NCI-H2227 (cell line): Measurements from ENCODE around the gene MVB12B.

Experiments used
- DNase-seq: peaks from one replicate; lab custom pipeline; 2025; ENCODE audit not compliant: unreplicated experiment; lab: John Stamatoyannopoulos, UW

The MVB12B gene

DNA sequence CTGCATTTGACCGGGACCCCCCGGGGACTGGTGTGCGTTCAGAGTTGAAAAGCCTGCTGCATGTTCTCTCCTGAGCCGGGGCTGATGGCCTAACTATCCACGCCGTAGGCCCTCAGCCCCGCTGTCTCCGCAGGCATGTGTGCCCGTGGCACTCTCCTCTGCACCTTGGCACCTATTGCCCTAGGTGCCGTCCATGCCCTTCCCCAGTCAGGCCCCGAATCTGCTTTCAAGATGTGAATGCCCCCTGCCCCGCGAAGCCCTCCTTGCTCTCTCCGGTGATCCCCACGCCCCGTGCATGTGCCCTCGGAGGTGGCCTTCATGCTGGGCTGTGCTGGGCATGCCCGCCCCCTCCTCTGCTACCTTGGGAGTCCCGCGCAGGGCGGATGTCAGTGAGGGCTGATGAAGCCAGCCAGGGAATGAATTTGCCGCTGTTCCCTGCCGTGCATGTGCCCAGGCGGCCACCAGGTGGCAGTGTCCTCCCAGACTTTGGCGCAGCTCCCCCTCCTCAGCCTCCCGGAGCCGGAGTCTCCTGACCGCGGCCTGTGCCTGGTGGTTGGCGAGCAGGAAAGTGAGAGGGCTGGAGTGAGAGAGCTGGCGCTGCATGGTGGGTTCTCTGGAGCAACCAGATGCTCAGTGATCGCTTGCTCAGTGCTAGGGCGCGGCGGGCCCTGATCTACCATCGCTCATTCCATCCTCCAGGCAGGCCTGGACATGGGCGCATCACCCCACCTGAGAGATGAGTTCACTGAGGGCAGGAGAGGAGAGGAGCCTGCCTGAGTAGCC is 174.2 kb downstream of the MVB12B start:
- DNase-seq = peak; percentile 84

DNA sequence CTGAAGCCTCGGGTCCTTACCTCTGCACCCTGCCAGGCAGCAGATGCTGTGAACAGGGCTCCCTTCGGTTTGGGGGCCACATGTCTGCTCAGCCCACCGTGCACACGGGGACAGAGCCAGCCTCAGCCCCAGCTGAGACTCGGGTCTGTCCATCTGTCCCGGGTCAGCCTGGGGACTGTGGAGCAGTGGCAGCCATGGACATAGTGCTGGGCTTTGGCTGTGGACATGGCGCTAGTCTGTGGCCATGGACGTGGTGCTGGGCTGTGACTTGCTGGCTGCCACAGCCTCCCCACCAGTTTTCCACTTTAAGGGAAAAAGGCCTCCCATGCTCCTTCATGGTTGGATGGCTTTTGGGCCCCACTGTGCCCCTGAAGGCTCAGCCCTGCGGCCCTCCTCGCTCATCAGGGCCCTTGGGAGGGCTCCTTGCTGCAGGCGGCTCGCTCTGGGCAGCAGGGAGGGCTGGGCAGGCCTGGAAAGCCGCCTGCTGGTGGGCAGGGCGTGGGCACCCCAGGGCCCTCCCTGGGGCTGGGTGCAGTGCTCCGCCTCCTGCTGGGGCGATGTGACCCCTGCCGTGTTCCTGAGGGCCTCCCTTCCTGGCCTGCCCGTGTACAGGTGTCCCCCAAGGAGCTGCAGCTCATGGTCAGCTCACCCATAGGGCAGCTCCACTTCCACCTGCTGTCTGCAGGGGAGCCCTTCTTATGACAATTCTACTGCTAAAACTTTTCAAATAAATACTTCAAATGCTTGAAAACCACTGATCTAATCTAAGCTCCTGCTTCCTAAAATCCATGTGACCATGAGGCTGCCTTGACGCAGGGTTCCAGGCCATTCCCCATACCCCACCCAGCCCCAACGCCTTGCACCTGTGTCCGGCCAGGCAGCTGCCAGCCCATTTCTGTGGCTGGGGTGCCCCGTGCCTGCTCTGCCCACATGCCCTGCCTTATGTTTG is 175.0 kb downstream of the MVB12B start:
- DNase-seq = no peak

DNA sequence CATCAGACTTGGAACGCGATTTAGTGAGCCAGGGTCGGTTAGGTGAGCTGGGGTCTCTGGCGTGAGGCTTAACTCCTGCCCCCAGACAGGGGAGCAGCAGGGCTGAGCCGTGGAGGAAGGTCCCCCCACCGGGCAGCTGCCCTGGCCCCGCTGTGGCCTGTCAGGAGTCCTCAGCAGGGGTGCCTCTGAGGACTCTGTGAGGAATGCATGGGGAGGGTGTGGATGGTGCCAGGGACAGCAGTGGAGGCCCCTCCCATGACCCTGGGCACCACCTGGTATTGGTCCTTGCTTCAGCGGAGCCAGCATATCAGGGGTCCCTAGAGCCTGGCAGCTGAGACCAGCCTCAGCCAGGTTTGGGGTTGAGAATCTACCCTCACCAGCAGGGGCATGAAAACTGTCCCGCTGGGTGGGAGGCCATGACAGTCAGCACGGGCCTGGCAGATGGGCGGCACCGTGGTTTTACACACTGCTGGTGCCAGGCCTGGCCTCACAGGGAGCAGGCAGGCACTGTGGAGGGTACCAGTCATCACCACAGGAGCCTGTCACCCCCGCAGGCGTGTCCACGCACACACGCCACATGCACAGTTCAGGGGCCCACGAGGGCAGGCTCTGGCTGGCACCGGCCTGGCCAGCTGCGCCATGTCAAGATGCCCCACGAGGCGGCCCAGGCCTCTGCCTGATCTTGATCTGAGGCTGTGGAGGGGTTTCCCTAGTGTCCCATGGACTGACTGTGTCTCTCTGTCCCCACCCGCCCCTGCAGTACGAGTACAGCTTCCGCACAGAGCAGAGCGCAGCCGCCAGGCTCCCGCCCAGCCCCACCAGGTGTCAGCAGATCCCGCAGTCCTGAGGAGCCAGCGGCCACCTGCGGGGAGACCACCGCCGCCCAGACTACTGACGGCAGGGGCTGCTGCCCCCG is 176.0 kb downstream of the MVB12B start:
- DNase-seq = no peak

DNA sequence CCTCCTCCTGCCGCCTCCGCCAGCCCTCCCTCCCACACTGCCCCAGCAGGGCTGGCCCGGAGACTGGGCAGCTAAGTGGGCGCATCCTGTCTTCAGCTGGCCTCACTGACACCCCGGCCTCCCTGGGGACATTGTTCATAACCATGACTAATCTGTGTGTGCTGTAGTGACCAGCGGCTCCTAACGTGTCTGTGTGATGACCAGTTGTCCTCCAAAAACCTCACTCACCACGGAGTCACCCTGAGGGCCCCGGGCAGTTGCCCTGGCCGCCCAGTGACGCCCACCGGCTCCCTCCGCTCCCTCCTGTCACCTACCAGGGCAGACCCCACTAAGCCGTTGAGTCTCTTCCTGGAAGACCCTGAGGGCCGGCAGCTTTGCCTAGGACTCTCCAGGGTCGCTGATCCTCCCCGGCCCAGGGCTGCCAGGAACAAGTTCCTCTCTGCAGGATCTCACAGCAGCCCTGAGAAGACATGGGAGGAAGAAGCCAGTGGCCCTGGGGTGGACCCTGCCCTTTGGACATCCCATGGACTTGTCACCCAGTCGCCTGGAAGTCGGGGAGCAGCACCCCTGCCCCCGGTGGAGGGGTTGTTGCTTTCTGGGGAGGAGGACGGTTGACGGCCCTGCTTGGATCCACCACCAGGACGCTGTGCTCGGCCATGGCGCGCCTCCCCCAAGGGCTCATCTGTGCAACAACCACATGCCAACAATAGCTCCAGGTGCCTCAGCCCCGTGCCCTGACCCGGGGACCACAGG is 176.9 kb downstream of the MVB12B start:
- DNase-seq = no peak

DNA sequence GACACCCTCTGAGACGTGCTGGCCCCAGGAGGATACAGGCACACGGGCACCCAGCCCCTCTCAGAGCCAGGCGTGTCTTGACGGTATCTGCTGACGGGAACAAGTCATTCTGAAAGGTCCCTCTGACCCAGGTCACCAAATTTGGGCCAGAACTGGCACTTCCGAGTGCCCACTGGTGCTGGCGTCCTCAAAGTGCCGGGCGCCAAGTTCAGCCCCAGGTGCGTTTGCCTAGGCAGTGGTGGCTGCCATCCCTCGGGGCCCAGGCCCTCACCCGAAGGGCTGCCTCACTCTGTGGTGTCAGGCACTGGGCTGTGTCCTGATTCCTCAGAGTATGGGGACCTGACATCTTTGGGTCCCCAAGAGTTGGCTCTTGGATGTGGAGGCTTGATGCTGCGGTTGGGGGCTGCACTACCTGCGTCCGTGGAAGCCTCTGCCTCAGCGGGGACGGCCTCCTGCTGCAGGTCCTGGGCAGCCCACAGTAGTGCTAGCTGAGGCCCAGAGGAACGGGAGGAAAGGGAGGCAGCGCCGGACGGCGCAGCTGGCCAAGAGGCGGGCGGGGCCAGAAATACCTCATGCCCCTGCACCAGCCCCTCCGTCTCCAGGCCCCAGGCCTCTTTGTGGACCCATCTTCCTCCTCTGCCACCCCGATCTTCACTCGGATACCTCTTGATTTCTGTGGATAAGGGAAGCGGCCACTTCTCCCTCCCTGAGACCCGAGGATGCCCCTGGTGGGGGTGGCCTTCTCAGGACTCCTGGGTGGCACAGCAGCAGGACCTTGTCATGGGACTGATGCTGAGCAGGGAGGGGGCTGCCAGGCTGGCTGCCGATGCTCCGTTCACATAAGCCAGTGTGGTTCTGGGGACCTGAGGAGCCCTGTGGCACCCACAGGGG is 177.7 kb downstream of the MVB12B start:
- DNase-seq = no peak

DNA sequence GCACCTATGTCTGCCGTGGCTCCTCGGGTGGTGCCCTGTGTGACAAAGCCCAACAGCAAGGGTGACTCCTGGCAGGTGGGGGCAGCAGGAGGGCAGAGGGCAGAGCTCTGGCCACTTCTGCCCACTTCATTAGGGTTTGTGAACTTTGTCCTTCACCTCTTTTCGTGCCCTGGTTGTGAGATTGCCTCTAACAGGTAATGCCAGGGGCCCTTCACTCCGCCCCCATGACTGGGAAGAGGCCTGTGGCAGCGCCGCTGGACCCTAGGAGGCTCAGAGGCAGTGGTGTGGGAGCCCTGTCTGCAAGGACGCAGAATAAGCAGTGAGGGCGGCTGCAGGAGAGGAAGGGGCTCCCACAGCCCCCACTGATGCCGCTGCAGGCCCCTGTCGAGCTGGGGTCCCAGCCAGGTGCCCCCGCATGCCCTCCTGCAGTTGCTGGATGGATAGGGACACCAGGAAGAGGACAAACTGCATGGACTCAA is 178.4 kb downstream of the MVB12B start:
- DNase-seq = no peak

DNA sequence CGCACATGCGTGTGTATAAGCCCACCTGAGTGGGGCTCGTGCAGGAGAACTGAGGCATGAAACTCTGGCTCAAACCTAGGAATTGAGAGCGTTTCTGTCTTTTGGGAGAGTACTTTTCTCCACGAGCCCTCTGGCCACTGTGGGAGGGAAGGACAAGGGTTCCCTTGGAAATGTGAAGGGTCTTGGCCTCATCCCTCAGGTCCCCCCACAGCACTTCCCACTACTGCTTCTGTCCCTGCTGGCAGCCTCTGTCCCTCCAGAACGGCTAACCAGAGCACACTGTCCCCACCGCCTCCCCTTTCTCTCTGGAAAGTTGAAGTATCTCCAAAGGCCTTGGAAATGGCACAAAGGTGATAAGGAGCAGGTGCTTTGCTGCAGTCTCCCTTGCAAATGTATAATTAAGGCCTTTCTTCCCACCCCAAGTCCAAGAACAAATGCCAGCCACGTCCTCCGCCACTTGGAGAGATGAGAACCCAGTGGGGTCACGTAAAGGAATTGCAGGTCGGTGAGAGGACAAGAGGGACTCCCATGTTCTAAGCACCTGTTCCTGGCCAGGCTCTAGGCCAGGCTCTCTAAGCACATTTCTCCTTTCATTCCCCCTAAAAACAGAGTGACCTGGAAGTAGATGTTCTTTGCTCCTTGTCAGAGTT is 179.2 kb downstream of the MVB12B start:
- DNase-seq = no peak

DNA sequence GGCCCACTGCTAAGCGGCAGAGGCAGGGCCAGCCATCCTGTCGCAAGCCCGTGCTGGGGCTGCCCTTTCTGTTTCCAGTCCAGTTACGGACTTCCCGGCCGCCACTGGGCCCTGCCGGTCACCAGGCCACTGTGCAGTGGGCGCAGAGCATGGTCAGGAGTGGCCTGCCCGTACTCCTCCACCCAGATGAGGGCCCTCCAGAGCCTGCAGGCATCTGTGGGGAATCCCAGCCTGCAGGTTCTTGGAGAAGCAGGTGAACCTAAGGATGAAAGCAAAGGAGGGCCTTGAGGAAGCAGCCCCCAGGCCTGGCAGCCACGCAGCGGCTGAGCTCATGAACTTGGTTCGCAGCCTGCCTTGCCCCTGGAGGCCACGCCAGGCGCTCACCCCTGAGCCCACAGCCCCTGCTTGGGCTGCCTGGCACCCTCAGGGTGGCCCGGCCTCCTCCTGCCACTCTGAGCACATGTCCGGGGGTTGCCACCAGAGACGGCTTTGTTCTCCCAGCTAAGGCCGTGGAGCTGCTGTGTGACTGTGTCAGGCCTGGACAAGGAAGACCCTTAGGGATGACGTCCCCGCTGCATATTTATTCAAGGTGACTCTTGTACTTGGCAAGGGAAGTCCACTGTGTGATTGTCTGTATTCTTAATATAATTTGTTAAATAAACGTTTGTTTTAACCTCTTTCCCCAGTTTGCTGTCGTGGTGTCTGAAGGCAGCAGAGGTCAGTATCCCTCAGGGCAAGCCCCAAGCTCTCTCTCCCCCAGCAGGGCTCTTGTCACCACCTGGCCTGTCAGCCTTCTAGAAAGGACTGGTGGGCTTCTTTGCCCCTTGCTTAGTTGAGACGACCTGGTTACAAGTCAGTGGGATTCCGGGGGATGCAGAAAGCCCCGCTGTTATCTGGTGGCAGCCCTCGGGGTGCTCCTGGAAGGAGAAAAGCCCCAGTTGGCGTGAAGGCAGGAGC is 180.0 kb downstream of the MVB12B start:
- DNase-seq = no peak

DNA sequence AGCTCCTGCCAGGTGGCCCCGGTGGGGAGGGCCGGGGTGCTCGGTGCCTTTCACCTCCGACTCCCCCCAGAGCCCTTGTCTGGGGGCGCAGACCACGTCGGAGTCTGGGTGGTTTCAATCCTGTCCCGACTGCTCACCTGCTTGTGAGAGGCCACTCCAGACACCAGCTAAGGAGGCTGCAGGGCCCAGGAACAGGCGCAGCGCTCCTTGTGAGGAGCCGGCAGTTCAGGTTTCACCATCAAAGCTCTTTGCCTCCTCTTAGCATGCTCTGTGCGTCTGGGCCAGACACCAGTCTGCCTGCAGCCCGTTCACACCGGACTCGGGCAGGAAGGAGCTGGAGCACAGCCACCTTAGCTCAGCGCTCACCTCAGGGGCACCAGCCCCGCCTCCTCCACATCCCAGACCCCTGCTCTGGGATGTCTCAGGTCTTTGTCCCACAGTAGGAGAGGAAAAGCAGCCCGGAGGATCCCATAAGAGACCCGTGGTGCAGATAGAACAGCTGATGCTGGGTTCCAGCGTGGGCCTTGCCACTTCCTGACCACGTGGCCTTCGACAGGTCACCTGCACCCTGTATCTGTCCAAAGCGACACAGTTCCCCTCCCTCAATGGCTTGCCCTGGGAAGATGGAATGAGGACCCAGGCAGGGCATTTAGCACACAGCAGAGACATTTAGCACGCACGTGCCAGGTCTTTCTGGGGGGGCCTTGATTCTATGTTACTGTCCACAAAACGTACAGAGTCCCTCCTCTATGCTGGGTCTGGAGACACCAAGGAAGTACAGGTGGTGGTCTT is 180.9 kb downstream of the MVB12B start:
- DNase-seq = no peak

DNA sequence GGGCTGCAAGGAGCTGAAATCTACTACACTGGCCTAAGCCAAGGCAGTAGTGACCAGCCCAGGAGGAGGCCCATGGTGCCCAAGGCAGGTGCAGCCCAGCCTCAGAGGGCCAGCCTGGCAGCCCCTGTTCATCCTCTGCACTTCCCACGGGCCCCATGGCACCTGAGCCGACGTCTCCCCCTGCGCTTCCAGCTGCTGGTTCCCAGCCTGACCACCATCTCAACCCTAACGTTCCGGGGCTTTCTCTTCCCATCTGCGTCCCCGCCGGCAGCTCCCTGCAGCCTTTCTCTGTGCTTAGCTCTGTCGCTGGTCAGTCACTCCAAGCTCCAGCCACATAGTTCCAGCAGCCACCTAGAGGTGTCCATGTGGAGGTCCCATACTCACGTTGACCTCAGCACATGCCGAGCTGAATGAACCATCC is 181.6 kb downstream of the MVB12B start:
- DNase-seq = no peak

DNA sequence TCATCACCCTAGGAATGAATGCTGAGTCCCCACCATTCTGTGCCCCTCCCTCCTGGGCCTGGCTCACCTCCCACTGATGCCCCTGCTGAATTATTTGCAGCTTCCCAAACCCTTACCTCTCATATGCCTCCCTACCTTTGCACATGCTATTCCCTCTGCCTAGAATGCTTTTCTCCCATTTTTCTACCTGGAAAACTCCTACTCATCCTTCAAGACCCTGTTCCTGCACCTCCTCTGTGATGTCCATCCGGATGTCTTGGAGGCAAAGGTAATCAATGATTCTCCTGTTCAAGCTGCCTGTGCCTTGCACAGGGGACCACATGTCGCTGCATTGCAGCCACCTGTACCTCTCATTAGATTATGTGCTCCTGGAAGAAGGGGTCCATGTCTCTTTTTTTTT is 182.3 kb downstream of the MVB12B start:
- DNase-seq = no peak

DNA sequence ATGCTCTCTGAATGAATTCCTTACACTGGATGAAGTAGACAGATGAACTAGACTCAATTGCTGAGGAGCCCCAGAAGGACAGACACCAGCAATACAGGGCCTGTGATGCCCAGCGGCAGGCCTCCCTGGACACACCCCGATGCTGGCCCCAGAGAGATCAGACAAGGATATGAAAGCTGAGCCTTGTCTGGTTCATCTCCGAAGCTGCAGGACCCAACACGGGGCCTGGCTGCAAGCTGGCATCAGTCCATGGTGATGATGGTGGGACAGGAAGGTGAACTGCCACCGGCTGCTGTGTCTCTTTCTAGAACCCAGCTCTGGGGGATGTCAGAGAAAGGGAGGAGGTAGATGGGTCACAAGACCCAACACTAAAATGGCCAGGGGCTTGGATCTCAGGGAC is 183.1 kb downstream of the MVB12B start:
- no peak for DNase-seq

DNA sequence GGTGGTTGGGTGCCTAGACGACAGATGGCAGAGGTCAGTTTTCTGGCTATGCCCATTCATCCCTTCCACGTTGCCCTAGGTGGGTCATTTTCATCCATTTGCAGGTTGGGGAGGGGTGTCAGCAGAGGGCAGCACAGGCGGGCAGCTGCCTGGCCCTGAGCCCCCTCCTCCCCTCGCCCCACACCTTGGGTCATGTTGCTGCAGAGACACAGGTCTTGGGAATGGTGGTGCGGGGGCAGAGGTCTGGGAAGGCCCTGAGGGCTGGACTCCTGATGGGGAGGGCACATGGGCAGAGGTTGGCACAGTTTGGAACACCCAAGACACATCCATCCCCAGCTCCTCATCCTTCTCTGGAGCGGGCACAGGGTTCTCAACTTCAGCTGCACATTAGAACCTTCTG is 183.9 kb downstream of the MVB12B start:
- DNase-seq = no peak

DNA sequence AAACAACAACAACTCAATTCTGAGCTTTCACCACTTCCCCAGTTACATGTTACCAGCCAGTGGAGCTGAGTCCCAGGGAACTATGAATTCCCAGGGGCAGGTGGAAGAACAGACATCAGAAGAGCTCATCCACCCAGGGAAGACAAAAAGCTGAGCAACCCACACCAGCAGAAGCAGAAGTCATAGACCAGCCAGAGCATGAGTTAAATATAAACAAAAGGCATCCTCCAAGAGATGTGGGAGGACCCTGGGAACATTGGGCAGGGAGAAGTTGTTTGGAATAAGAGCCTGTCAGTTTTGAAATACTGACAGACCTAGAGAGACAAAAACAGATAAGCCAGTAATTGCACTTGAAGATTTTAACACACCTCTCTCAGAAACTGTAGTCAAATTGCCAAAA is 184.8 kb downstream of the MVB12B start:
- no peak for DNase-seq

DNA sequence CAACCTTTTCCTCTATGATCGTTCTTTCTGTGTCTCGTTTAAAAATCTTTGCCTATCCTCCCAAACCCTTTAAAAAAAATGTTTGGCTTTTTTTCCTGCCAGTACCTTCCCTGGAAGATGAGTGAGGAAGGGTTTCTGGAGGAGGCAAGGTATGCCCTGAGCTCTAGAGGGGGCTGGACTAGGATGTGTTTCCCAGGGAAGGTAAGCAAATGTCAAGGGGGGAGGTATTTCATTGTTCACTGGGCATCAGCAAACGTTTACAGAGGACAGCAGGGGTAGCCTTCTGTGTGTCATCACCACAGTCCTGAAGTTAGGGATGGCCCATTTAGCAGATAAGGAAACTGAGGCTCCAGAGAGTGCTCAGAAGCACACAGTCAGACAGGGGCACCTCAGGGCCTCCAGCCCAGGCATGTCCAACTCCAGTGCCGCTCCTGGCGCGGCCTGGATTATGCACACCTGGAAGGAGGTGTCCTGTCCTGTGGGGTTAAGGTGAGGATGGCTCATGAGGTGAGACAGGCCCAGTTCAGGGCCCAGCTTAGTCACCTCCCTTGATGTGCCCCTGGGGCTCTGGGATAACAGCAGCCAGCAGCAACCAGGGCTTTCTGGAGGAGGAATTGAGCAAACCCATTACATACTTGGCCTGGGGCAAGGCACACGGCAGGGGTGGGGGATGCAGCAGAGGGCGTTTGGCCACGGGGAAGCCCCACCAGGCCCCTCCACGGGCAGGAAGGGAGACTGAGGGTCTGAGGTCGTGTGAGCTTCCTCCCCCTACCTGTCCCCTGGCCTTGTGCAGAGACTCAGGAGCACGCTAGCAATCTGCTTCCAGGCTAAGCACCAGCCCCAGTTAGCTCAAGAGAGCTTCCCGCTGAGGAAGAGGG is 186.8 kb downstream of the MVB12B start:
- no peak for DNase-seq
